Tibial nerve (tissue), 4 donors: ENCODE results near the gene ZNF763. TPM values are rescaled to one million over a fixed set of nuclear protein-coding genes. Genes with fewer than 3 reads are reported as not detected.
"Not testable (repeated sequence)": the region's sequence is repeated elsewhere in the genome, so short reads cannot be mapped to it uniquely, and the experiment has no call there.

Source experiments
- DNase-seq, 2 donors: peaks; one replicate each; pipeline ENCODE4 v3.0.0-alpha.2; 2019; ENCODE audit warnings: low spot score in 2 of 2
- H3K27ac ChIP-seq, 4 donors: fragments of 200-600 bp; sonication (generic) in 3 of 4; one replicate each; pipeline ENCODE4 v1.5.1; 2017 to 2019; ENCODE audit warnings: mild to moderate bottlenecking in 1 of 4
- H3K27me3 ChIP-seq, 2 donors: fragments of 200-600 bp; sonication (generic) in 1 of 2; one replicate each; pipeline versions ENCODE4 v1.5.1 to v1.6.0; 2017 to 2019
- H3K36me3 ChIP-seq, 3 donors: fragments of 200-600 bp; sonication (generic); one replicate each; pipeline ENCODE4 v1.5.1; 2018 to 2019
- H3K4me1 ChIP-seq, 4 donors: fragments of 200-600 bp; sonication (generic) in 3 of 4; one replicate each; pipeline ENCODE4 v1.5.1; 2017 to 2019
- H3K4me3 ChIP-seq, 4 donors: fragments of 200-600 bp; sonication (generic) in 3 of 4; one replicate each; pipeline ENCODE4 v1.5.1; 2017 to 2019; ENCODE audit warnings: mild to moderate bottlenecking in 1 of 4, moderate library complexity in 1 of 4
- H3K9me3 ChIP-seq, 4 donors: fragments of 200-600 bp; sonication (generic) in 3 of 4; one replicate each; pipeline ENCODE4 v1.5.1; 2017 to 2019
- CTCF ChIP-seq, 5 experiments: fragments of 200-600 bp in 3 of 5; fragments of 450-650 bp in 2 of 5; sonication (generic) in 3 of 5; IDR thresholded peaks; one replicate each; pipeline ENCODE4 v1.5.1; 2016 to 2019; ENCODE audit warnings: antibody characterized with exemption in 5 of 5, mild to moderate bottlenecking in 3 of 5, moderate library complexity in 2 of 5
- EP300 ChIP-seq, 2 donors: sonication (generic); formaldehyde crosslinking; IDR thresholded peaks; one replicate each; pipeline ENCODE4 v1.6.1; 2017; ENCODE audit warnings: antibody characterized with exemption in 2 of 2, mild to moderate bottlenecking in 1 of 2
- POLR2A ChIP-seq, 2 donors: fragments of 450-650 bp; IDR thresholded peaks; one replicate each; pipeline ENCODE4 v1.6.1; 2017; ENCODE audit warnings: antibody characterized with exemption in 2 of 2, mild to moderate bottlenecking in 2 of 2, moderate library complexity in 2 of 2
- WGBS, 2 donors: methylation state at CpG; one replicate each; pipeline ENCODE4 v1.1.5; 2018; 5-methylcytosine and 5-hydroxymethylcytosine counted together
- total RNA-seq, 4 donors: library from RNA; depleted of rRNA; stranded (reverse); fragments of >200 nt; gene quantifications; one replicate each; pipeline ENCODE4 v1.1.0, GENCODE V29; 2016

The ZNF763 gene
- total RNA-seq, 4 donors from 2014 or later: 8.2 to 19.0 (median 11.6) TPM

GRCh38 chr19:11942843-11943108, 22.1 kb upstream of the ZNF763 start:
- Histone ChIP-seq H3K9me3 (peaks cover 0 to 94% (median 50%) of the 10 kb centered on the region in 4 donors), H3K4me3 (no peak overlapping the region), H3K36me3 (peaks cover 3 to 91% (median 40%) of the 10 kb centered on the region in 3 donors), H3K27me3 (no peaks in the 10 kb centered on the region), H3K27ac (no peak overlapping the region), H3K4me1 (no peaks in the 10 kb centered on the region)
- DNase-seq: no peak
- TF ChIP-seq POLR2A (IDR thresholded peaks at IDR 0.05) (no peak), EP300 (IDR thresholded peaks at IDR 0.05) (no peak), CTCF (IDR thresholded peaks at IDR 0.05) (no peak)

- DNase-seq: no peak
These were observed 20.2 kb upstream of the ZNF763 start for GRCh38 chr19:11944656-11945055.

GRCh38 chr19:11948646-11949045, 16.2 kb upstream of the ZNF763 start:
- DNase-seq: no peak
- H3K9me3 ChIP-seq: peaks cover 11 to 100% (median 62%) of the 10 kb centered on the region in 4 donors
- H3K4me3 ChIP-seq: no peak overlapping the region
- H3K27me3 ChIP-seq: no peaks in the 10 kb centered on the region
- H3K36me3 ChIP-seq: peaks cover 16 to 96% (median 53%) of the 10 kb centered on the region in 3 donors
- H3K27ac ChIP-seq: no peak overlapping the region
- TF ChIP-seq POLR2A (IDR thresholded peaks at IDR 0.05) (no peak), CTCF (IDR thresholded peaks at IDR 0.05) (no peak), EP300 (IDR thresholded peaks at IDR 0.05) (no peak)
- no peaks in the 10 kb centered on the region for H3K4me1 ChIP-seq
- WGBS, 2 donors: 95 to 96% methylated on average over 3 of the region's 3 CpGs

More at GRCh38 chr19:11944656-11945055, 20.2 kb upstream of the ZNF763 start:
- Histone ChIP-seq H3K27ac (no peak overlapping the region), H3K27me3 (no peaks in the 10 kb centered on the region), H3K36me3 (peaks cover 16 to 100% (median 59%) of the 10 kb centered on the region in 3 donors), H3K9me3 (peaks cover 7 to 100% (median 62%) of the 10 kb centered on the region in 4 donors), H3K4me3 (no peak overlapping the region), H3K4me1 (no peaks in the 10 kb centered on the region)
- no peak for TF ChIP-seq POLR2A (IDR thresholded peaks at IDR 0.05)
- TF ChIP-seq CTCF (IDR thresholded peaks at IDR 0.05): no peak
- no peak for TF ChIP-seq EP300 (IDR thresholded peaks at IDR 0.05)
- WGBS, 2 donors: 97 to 99% methylated on average over 4 of the region's 4 CpGs

GRCh38 chr19:11949201-11949600, 15.6 kb upstream of the ZNF763 start:
- 97% methylated on average over 4 of the region's 4 CpGs for whole genome bisulfite sequencing, 2 donors
- no peaks in the 10 kb centered on the region for H3K27me3 ChIP-seq
- no peak overlapping the region for H3K4me3 ChIP-seq
- DNase-seq: no peak
- TF ChIP-seq POLR2A (IDR thresholded peaks at IDR 0.05) (no peak), CTCF (IDR thresholded peaks at IDR 0.05) (no peak), EP300 (IDR thresholded peaks at IDR 0.05) (no peak)
- peaks cover 11 to 100% (median 56%) of the 10 kb centered on the region in 4 donors for H3K9me3 ChIP-seq
- no peaks in the 10 kb centered on the region for H3K4me1 ChIP-seq
- H3K27ac ChIP-seq: no peak overlapping the region
- H3K36me3 ChIP-seq: peaks cover 16 to 93% (median 48%) of the 10 kb centered on the region in 3 donors

GRCh38 chr19:11949614-11950080, 15.2 kb upstream of the ZNF763 start:
- not testable (repeated sequence) for H3K4me3 ChIP-seq, H3K27me3 ChIP-seq, H3K27ac ChIP-seq, H3K4me1 ChIP-seq, DNase-seq
- Histone ChIP-seq H3K36me3 (peaks cover 16 to 92% (median 45%) of the 10 kb centered on the region in 3 donors), H3K9me3 (peaks cover 11 to 100% (median 55%) of the 10 kb centered on the region in 4 donors)
- 94 to 99% methylated on average over 4 of the region's 4 CpGs for WGBS, 2 donors

- Histone ChIP-seq H3K27me3 (no peaks in the 10 kb centered on the region), H3K4me3 (no peak overlapping the region), H3K4me1 (no peaks in the 10 kb centered on the region), H3K27ac (no peak overlapping the region), H3K36me3 (peaks cover 16 to 90% (median 40%) of the 10 kb centered on the region in 3 donors), H3K9me3 (peaks cover 11 to 99% (median 53%) of the 10 kb centered on the region in 4 donors)
- no peak for TF ChIP-seq EP300 (IDR thresholded peaks at IDR 0.05)
- TF ChIP-seq CTCF (IDR thresholded peaks at IDR 0.05): no peak
- no peak for TF ChIP-seq POLR2A (IDR thresholded peaks at IDR 0.05)
- WGBS, 2 donors: 97 to 98% methylated on average over 5 of the region's 5 CpGs
- no peak for DNase-seq
These were observed 14.5 kb upstream of the ZNF763 start for GRCh38 chr19:11950312-11950711.
